OCI-LY3 (cell line): ENCODE measurements around the gene TMEM213.

Experiments
- EZH2phosphoT487 ChIP-seq: fragments of 200-600 bp; shearing (Covaris generic); IDR thresholded peaks from 2 replicates; pipeline ENCODE4 v1.6.1; 2018; ENCODE audit warnings: antibody characterized with exemption, mixed run types, low read depth
- TF ChIP-seq, protein P1 (sequence below): fragments of 200-600, 300-600 bp; sonication (generic); IDR thresholded peaks from 2 replicates; pipeline ENCODE4 v1.5.1; 2014; ENCODE audit warnings: antibody characterized with exemption, low read length, low read depth

- TF ChIP-seq EZH2phosphoT487 = no peak
- TF ChIP-seq, protein P1, sequence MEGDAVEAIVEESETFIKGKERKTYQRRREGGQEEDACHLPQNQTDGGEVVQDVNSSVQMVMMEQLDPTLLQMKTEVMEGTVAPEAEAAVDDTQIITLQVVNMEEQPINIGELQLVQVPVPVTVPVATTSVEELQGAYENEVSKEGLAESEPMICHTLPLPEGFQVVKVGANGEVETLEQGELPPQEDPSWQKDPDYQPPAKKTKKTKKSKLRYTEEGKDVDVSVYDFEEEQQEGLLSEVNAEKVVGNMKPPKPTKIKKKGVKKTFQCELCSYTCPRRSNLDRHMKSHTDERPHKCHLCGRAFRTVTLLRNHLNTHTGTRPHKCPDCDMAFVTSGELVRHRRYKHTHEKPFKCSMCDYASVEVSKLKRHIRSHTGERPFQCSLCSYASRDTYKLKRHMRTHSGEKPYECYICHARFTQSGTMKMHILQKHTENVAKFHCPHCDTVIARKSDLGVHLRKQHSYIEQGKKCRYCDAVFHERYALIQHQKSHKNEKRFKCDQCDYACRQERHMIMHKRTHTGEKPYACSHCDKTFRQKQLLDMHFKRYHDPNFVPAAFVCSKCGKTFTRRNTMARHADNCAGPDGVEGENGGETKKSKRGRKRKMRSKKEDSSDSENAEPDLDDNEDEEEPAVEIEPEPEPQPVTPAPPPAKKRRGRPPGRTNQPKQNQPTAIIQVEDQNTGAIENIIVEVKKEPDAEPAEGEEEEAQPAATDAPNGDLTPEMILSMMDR = no peak
Observed at GRCh38 chr7:138880881-138881578, 83.2 kb downstream of the TMEM213 start.
